ENCODE results near the gene ZNRF3.

GRCh38 chr22:28894807-28895206 is 11.4 kb downstream of the ZNRF3 start:
- TF ChIP-seq, protein P1, sequence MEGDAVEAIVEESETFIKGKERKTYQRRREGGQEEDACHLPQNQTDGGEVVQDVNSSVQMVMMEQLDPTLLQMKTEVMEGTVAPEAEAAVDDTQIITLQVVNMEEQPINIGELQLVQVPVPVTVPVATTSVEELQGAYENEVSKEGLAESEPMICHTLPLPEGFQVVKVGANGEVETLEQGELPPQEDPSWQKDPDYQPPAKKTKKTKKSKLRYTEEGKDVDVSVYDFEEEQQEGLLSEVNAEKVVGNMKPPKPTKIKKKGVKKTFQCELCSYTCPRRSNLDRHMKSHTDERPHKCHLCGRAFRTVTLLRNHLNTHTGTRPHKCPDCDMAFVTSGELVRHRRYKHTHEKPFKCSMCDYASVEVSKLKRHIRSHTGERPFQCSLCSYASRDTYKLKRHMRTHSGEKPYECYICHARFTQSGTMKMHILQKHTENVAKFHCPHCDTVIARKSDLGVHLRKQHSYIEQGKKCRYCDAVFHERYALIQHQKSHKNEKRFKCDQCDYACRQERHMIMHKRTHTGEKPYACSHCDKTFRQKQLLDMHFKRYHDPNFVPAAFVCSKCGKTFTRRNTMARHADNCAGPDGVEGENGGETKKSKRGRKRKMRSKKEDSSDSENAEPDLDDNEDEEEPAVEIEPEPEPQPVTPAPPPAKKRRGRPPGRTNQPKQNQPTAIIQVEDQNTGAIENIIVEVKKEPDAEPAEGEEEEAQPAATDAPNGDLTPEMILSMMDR (IDR thresholded peaks at IDR 0.05), result no peak
- TF ChIP-seq POLR2AphosphoS5 (IDR thresholded peaks at IDR 0.05; ENCODE audit: insufficient read depth in 1 of 2, low read depth in 1 of 2), result no peak
- no peak for TF ChIP-seq POLR2A (IDR thresholded peaks at IDR 0.05)
